ENCODE measurements around the gene CTSH. TPM values are rescaled to one million over a fixed set of nuclear protein-coding genes. Genes with fewer than 3 reads are reported as not detected.

Gene CTSH, protein sequence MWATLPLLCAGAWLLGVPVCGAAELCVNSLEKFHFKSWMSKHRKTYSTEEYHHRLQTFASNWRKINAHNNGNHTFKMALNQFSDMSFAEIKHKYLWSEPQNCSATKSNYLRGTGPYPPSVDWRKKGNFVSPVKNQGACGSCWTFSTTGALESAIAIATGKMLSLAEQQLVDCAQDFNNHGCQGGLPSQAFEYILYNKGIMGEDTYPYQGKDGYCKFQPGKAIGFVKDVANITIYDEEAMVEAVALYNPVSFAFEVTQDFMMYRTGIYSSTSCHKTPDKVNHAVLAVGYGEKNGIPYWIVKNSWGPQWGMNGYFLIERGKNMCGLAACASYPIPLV
- total RNA-seq (6.9 and 34.2 TPM in 2 replicates), polyA plus RNA-seq (5.3 and 10.0 TPM in 2 replicates), polyA minus RNA-seq (ENCODE audit: low replicate concordance) (1.2 and 4.9 TPM in 2 replicates)
- 4.4 and 8.1 TPM in 2 replicates for polyA plus RNA-seq (2012)

DNA sequence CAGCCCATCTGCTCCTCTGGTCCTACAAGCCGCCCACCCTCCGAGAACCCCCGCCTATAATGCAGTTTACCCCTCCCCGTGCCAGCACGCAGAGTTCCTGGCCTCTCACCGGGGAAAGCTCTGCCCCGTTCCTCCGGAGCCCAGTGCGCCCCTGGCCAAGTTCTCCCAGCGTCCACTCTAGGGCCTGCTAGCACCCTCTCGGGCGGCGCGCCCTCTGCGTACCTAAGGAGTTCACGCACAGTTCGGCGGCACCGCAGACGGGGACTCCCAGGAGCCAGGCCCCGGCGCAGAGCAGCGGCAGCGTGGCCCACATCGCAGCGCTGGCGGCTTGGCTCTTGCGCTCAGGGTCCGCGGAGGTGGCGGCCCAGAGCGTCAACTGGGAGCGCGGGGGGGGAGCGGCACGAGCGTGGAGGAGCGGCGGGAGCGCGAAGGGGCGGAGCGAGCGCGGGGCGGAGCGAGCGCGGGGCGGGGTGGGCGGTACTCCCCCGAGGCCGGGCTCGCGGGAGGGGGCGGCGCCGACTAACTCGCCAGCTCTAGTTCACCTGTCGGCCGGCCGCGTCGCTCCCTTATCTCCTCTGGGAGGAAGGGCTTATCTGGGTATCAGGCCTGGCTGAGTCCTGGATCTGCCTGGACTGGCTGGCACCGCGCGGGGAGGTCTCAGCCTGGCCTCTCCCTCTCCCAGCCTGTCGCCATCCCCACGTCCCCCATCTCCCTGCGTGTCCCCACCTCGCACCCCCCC is at the start of gene CTSH:
Gene CTSH, minus strand, starts transcription at position 378 of the 739 bp plus-strand sequence. Its CDS starts 65 bp downstream, at position 313.
- H3K27ac ChIP-seq (ENCODE audit: insufficient read depth, low read length): no peak within 1 kb of the TSS
- TF ChIP-seq, protein P1, sequence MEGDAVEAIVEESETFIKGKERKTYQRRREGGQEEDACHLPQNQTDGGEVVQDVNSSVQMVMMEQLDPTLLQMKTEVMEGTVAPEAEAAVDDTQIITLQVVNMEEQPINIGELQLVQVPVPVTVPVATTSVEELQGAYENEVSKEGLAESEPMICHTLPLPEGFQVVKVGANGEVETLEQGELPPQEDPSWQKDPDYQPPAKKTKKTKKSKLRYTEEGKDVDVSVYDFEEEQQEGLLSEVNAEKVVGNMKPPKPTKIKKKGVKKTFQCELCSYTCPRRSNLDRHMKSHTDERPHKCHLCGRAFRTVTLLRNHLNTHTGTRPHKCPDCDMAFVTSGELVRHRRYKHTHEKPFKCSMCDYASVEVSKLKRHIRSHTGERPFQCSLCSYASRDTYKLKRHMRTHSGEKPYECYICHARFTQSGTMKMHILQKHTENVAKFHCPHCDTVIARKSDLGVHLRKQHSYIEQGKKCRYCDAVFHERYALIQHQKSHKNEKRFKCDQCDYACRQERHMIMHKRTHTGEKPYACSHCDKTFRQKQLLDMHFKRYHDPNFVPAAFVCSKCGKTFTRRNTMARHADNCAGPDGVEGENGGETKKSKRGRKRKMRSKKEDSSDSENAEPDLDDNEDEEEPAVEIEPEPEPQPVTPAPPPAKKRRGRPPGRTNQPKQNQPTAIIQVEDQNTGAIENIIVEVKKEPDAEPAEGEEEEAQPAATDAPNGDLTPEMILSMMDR (conservative IDR thresholded peaks at IDR 0.05 in 1 of 2, IDR thresholded peaks at IDR 0.05 in 1 of 2; ENCODE audit: low read depth in 1 of 2, low read length in 2 of 2): no peak
- peak; percentile 38 for TF ChIP-seq EZH2 (IDR thresholded peaks at IDR 0.05; ENCODE audit: low read length, missing control alignments)
- no peaks in the 10 kb centered on the region for H3K9me3 ChIP-seq (ENCODE audit: control insufficient read depth, insufficient read depth, low read depth, low read length)
- peak within 1 kb of the TSS; percentile 92 for H3K4me2 ChIP-seq (ENCODE audit: extremely low read depth, insufficient read depth, low read length)
- H2AFZ ChIP-seq (ENCODE audit: low read length): peak within 1 kb of the TSS; percentile 39
- no peaks in the 10 kb centered on the region for H3K36me3 ChIP-seq (ENCODE audit: control insufficient read depth, insufficient read depth, low read length)
- H3K4me3 ChIP-seq (replicated peaks in 1 of 4; ENCODE audit: control extremely low read depth in 1 of 4, insufficient read depth in 1 of 4, low read depth in 3 of 4, low read length in 4 of 4): peak within 1 kb of the TSS; percentile 31 to 55 (median 36)
- H3K9ac ChIP-seq (ENCODE audit: insufficient read depth, low read length): no peak within 1 kb of the TSS
- H3K79me2 ChIP-seq (ENCODE audit: control insufficient read depth, insufficient read depth, low read length): no peaks in the 10 kb centered on the region
- no peaks in the 10 kb centered on the region for H3K4me1 ChIP-seq (ENCODE audit: control insufficient read depth, extremely low read depth, insufficient read depth, low read length)
- peak; percentile 13 to 58 for DNase-seq (ENCODE audit: low read depth in 2 of 2)
- no peaks in the 10 kb centered on the region for H4K20me1 ChIP-seq (ENCODE audit: control insufficient read depth, extremely low read depth, insufficient read depth, low read length)
- H3K27me3 ChIP-seq (ENCODE audit: control insufficient read depth, insufficient read depth, low read length): peaks cover 6% of the 10 kb centered on the region

GRCh38 chr15:78993931-78994530 is 49.2 kb upstream of the CTSH start:
- H3K36me3 ChIP-seq (ENCODE audit: control insufficient read depth, insufficient read depth, low read length): no peaks in the 10 kb centered on the region
- H3K4me3 ChIP-seq (replicated peaks in 1 of 4; ENCODE audit: control extremely low read depth in 1 of 4, insufficient read depth in 1 of 4, low read depth in 3 of 4, low read length in 4 of 4): no peak overlapping the region
- no peaks in the 10 kb centered on the region for H3K79me2 ChIP-seq (ENCODE audit: control insufficient read depth, insufficient read depth, low read length)
- H3K27me3 ChIP-seq (ENCODE audit: control insufficient read depth, insufficient read depth, low read length): no peaks in the 10 kb centered on the region
- H3K4me2 ChIP-seq (ENCODE audit: extremely low read depth, insufficient read depth, low read length): no peak overlapping the region
- no peaks in the 10 kb centered on the region for H3K9me3 ChIP-seq (ENCODE audit: control insufficient read depth, insufficient read depth, low read depth, low read length)
- no peak for DNase-seq (ENCODE audit: low read depth in 2 of 2)
- H3K4me1 ChIP-seq (ENCODE audit: control insufficient read depth, extremely low read depth, insufficient read depth, low read length): peaks cover 2% of the 10 kb centered on the region
- TF ChIP-seq, protein P1 (conservative IDR thresholded peaks at IDR 0.05 in 1 of 2, IDR thresholded peaks at IDR 0.05 in 1 of 2; ENCODE audit: low read depth in 1 of 2, low read length in 2 of 2): no peak
- TF ChIP-seq EZH2 (IDR thresholded peaks at IDR 0.05; ENCODE audit: low read length, missing control alignments): no peak
- H3K27ac ChIP-seq (ENCODE audit: insufficient read depth, low read length): no peak overlapping the region
- no peak overlapping the region for H2AFZ ChIP-seq (ENCODE audit: low read length)
- H3K9ac ChIP-seq (ENCODE audit: insufficient read depth, low read length): no peak overlapping the region
- no peaks in the 10 kb centered on the region for H4K20me1 ChIP-seq (ENCODE audit: control insufficient read depth, extremely low read depth, insufficient read depth, low read length)
